ENCODE results near the gene TOMM34. TPM values are rescaled to one million over a fixed set of nuclear protein-coding genes. Genes with fewer than 3 reads are reported as not detected.

The TOMM34 gene
- polyA plus RNA-seq, 1 donor (not counting 4 experiments of a cell fraction or from before 2014, with no cell fraction given): 32.9 TPM

- Histone ChIP-seq H3K79me2 (ENCODE audit: control insufficient read depth, insufficient read depth, low read length) (peaks cover 24% of the 10 kb centered on the region), H3K36me3 (ENCODE audit: control insufficient read depth in 2 of 2, extremely low read depth in 1 of 2, insufficient read depth in 2 of 2, low read length in 2 of 2) (peaks cover 53 to 66% of the 10 kb centered on the region in 2 experiments)
Observed at GRCh38 chr20:44952731-44953130, 7.5 kb downstream of the TOMM34 start.

GRCh38 chr20:44950368-44950767, 9.8 kb downstream of the TOMM34 start:
- Histone ChIP-seq H3K27me3 (ENCODE audit: control insufficient read depth, extremely low read depth, insufficient read depth, low read length) (no peaks in the 10 kb centered on the region), H3K9me1 (ENCODE audit: control insufficient read depth, extremely low read depth, insufficient read depth, low read length) (no peaks in the 10 kb centered on the region), H3K4me3 (ENCODE audit: control insufficient read depth in 2 of 3, extremely low read depth in 1 of 3, insufficient read depth in 2 of 3, low read depth in 1 of 3, low read length in 3 of 3) (no peak overlapping the region), H3K79me2 (ENCODE audit: control insufficient read depth, insufficient read depth, low read length) (peaks cover 8% of the 10 kb centered on the region), H3K27ac (ENCODE audit: control insufficient read depth, insufficient read depth, low read length) (no peak overlapping the region), H2AFZ (ENCODE audit: control insufficient read depth, low read length) (no peak overlapping the region), H3K9me3 (ENCODE audit: control insufficient read depth, low read depth, low read length) (no peaks in the 10 kb centered on the region), H3K4me1 (ENCODE audit: control insufficient read depth, extremely low read depth, insufficient read depth, low read length) (no peaks in the 10 kb centered on the region), H3K4me2 (ENCODE audit: control insufficient read depth, extremely low read depth, insufficient read depth, low read depth, low read length) (no peak overlapping the region), H3K36me3 (ENCODE audit: control insufficient read depth in 2 of 2, extremely low read depth in 1 of 2, insufficient read depth in 2 of 2, low read length in 2 of 2) (peaks cover 50 to 70% of the 10 kb centered on the region in 2 experiments), H4K20me1 (ENCODE audit: control insufficient read depth, extremely low read depth, insufficient read depth, low read length) (no peaks in the 10 kb centered on the region), H3K9ac (ENCODE audit: control insufficient read depth, extremely low read depth, insufficient read depth, low read length) (no peak overlapping the region)
- dilution Hi-C loops (cut with MboI; ENCODE audit: extremely low pct_ligation_motif_present, low sequenced_read_pairs): no loop called here
- TF ChIP-seq CTCF (optimal IDR thresholded peaks at IDR 0.05 in 1 of 3, IDR thresholded peaks at IDR 0.05 in 1 of 3, conservative IDR thresholded peaks at IDR 0.05 in 1 of 3; ENCODE audit: extremely low read depth in 1 of 3, insufficient read depth in 2 of 3, low read length in 3 of 3) (no peak), EZH2 (IDR thresholded peaks at IDR 0.05; ENCODE audit: low read length) (no peak)
- FAIRE-seq (no peak), DNase-seq (ENCODE audit: low read depth, low spot score) (no peak)

More at GRCh38 chr20:44952731-44953130, 7.5 kb downstream of the TOMM34 start:
- no peak for DNase-seq (ENCODE audit: low read depth, low spot score)
- dilution Hi-C loops (cut with MboI; ENCODE audit: extremely low pct_ligation_motif_present, low sequenced_read_pairs): no loop called here
- Histone ChIP-seq H3K9me1 (ENCODE audit: control insufficient read depth, extremely low read depth, insufficient read depth, low read length) (no peaks in the 10 kb centered on the region), H3K9me3 (ENCODE audit: control insufficient read depth, low read depth, low read length) (no peaks in the 10 kb centered on the region), H3K9ac (ENCODE audit: control insufficient read depth, extremely low read depth, insufficient read depth, low read length) (no peak overlapping the region), H3K4me1 (ENCODE audit: control insufficient read depth, extremely low read depth, insufficient read depth, low read length) (peaks cover 11% of the 10 kb centered on the region), H2AFZ (ENCODE audit: control insufficient read depth, low read length) (no peak overlapping the region), H3K27ac (ENCODE audit: control insufficient read depth, insufficient read depth, low read length) (no peak overlapping the region), H3K4me3 (ENCODE audit: control insufficient read depth in 2 of 3, extremely low read depth in 1 of 3, insufficient read depth in 2 of 3, low read depth in 1 of 3, low read length in 3 of 3) (no peak overlapping the region), H3K27me3 (ENCODE audit: control insufficient read depth, extremely low read depth, insufficient read depth, low read length) (no peaks in the 10 kb centered on the region), H4K20me1 (ENCODE audit: control insufficient read depth, extremely low read depth, insufficient read depth, low read length) (peaks cover 4% of the 10 kb centered on the region), H3K4me2 (ENCODE audit: control insufficient read depth, extremely low read depth, insufficient read depth, low read depth, low read length) (no peak overlapping the region)
- no peak for FAIRE-seq
- TF ChIP-seq CTCF (optimal IDR thresholded peaks at IDR 0.05 in 1 of 3, IDR thresholded peaks at IDR 0.05 in 1 of 3, conservative IDR thresholded peaks at IDR 0.05 in 1 of 3; ENCODE audit: extremely low read depth in 1 of 3, insufficient read depth in 2 of 3, low read length in 3 of 3) (no peak), EZH2 (IDR thresholded peaks at IDR 0.05; ENCODE audit: low read length) (no peak)

All from keratinocyte (primary cell).